HG02973 (cell line): ENCODE data around the gene PXMP2.

ENCODE experiments used
- ATAC-seq: cut with Tn5 transposase; IDR thresholded peaks from one replicate; pipeline ENCODE4 v1.9.1; 2021; ENCODE audit warnings: moderate library complexity; ENCODE audit not compliant: unreplicated experiment

Gene PXMP2

DNA sequence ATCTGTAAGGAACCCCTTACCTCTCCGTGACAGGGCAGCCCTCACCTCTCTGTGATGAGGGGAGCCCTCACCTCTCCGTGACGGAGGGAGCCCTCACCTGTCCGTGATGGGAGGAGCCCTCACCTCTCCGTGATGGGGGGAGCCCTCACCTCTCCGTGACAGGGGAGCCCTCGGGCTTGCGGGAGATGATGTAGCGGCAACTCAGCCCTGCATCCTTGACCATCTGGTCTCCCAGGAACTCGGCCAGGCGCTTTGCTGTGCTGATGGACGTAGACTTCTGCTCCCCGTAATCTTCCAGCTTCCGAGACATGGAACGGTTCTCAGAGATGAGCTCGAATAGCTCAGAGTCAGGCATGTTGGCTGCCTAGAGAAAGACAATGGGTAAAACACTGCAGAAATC lies 28.2 kb upstream of the PXMP2 start:
- no peak for ATAC-seq

DNA sequence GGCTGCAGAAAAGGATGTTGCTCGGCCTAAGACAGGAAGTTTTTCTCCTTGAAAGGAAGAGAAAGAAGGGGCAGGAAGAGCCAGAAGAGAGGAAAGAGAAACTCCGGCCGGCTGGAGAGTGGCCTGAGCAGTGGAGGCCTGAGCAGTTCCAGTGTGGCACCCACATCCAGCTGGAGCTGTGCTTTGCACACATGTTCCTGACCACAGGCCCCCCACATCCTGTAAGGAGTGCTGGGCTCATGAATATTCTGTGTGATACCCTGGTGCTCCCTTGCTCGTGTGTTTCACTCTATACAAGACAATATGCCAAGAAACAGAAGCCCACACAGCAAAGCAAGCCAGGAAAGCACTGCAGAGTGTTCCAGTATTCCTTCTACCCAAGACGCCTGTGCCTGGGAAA lies 27.3 kb upstream of the PXMP2 start:
- ATAC-seq, result no peak

DNA sequence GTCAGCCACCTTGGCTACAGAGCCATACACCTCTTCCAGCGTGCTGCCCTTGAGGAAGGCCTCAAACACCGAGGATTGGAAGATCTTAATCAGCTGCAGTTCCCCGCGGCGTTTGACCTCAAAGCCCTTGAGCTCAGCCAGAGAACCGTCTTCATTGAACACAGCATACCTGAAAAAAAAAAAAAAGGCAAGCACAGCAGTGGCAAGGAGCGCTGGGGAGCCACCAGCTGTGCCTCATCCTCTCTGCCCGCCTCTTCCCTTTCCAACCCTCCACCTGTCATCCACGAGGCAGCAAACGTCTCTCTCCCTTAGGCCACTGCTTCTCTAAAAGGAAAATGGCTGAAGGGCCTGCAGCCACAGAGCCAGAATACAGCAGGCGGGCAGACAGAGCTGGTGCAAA lies 26.4 kb upstream of the PXMP2 start:
- no peak for ATAC-seq

DNA sequence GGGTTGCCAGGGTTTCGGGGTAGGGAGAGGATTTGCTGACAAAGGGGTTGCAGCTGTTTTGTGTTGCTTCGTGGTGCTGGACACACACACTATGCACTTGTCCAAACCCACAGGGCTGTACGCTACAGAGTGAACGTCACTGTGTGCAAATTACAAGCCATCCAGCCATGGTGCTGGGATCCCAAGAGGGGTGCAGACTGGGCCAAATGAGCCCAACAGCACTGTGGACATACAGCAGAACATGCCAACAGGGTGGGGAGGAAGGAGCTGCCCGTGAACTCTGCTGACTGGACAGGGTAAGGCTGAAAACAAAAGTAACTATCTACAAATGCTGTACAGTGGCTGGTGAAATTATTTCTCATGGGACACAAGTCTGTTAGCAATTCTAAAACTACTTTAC lies 25.4 kb upstream of the PXMP2 start:
- ATAC-seq, result no peak

DNA sequence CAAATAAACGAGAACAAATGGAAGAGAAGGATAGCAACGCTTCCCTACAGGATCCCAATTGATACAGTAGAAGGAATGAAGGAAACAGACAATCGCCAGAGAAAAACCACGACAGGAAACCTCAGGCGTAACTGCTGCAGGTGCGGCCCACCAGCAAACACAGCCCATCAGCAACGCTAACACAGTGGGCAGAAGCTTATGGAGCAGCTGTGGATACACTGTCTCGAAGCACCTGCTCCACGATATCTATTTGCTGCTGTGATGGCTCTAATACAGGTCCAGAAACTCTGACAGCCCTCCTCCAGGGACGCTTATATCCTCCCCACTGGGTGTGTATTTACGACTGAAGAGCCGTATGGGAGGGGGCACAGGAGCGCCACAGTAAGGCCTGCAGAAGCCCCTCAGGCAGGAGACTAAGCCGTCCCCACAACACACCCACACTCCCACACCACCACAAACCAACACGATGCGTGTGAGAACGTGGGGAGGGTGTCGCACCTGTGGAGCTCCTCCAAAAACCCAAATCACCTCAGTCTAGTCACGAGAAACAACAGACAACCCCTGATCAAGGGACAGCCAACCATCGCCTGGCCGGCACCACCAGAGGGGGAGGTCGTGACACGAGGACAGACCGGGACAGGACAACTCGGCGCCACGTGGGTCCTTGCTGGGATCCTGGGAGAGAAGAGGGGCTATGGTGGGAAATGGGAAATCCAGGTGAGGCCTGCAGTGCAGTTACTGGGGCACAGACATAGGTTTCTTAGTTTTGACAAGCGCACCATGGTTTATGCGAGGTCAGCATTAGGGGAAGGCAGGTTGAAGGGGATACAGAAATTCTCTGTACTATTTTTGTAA lies 24.3 kb upstream of the PXMP2 start:
- ATAC-seq, result no peak

DNA sequence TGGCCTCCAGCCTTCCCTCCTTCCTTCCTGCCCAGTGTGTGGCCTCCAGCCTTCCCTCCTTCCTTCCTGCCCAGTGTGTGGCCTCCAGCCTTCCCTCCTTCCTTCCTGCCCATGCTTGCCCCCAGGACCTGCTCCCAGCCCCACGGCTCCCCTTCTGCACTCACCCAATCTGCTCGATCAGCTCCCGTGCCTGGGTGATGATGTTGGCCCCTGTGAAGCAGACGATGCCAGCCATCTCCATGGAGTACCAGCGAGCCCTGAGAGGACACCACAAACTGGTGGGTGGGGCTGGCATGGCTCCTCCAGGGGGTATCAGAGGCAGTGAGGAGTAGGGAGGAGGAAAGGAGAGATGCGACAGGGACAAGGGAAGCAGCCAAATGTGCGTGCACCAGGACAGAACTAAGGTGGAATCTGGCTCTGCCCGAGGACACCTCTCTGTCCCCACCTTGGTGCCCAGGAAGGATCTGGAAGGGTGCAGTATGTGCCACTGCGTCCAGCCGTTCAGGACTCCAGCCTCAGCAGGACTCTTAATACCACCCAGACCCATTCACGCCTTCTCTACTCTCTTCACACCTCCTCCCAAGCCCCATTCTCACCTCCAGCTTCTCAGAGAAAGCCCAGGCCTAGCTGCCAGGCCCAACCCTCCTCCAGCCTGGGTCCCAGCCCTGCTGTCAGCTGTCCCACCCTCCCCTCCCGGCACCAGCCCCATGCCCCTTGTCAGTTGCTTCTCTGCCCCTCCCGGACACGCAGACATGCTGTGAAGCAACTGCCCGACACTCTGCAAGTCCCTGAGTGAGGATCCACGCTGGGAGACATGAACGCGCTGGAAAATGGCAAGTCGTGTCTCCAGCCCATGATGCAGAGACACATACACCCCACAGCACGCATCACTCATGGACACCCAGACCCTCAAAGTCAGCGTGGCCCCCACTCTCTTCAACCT lies 22.9 kb upstream of the PXMP2 start:
- no peak for ATAC-seq

DNA sequence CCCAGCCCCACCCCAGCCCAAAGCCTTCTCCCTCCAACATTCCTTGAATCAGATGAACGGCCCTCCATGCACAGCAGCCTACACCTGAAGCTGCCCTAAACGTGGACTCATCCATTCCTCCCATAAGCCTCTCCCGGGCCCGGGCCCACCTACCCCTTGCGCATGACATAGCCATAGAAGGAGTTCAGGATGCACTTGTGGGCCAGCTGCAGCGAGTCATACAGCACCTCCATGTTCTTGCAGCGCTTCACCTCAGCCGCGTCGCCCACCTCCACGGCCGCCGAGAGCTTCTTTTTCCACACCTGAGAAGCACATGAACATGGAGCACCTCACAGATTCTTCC lies 22.3 kb upstream of the PXMP2 start:
- ATAC-seq, result no peak

DNA sequence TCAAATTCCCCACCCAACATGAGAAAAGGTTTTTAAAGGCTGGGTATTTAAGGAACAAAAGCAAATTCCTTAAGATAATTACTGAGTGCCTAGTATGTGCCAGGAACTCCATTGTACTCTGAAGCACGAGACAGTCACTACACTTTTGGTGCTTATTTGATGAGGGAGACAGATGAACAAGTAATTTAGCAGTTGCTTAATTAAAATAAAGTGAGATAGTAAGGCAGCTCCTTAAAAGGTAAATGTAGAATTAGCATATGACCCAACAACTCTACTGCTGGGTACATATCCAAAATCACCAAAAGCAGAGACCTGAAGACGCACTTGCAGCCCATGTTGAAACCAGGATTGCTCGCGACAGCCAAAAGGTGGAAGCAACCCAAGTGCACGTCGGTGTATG lies 21.6 kb upstream of the PXMP2 start:
- no peak for ATAC-seq

DNA sequence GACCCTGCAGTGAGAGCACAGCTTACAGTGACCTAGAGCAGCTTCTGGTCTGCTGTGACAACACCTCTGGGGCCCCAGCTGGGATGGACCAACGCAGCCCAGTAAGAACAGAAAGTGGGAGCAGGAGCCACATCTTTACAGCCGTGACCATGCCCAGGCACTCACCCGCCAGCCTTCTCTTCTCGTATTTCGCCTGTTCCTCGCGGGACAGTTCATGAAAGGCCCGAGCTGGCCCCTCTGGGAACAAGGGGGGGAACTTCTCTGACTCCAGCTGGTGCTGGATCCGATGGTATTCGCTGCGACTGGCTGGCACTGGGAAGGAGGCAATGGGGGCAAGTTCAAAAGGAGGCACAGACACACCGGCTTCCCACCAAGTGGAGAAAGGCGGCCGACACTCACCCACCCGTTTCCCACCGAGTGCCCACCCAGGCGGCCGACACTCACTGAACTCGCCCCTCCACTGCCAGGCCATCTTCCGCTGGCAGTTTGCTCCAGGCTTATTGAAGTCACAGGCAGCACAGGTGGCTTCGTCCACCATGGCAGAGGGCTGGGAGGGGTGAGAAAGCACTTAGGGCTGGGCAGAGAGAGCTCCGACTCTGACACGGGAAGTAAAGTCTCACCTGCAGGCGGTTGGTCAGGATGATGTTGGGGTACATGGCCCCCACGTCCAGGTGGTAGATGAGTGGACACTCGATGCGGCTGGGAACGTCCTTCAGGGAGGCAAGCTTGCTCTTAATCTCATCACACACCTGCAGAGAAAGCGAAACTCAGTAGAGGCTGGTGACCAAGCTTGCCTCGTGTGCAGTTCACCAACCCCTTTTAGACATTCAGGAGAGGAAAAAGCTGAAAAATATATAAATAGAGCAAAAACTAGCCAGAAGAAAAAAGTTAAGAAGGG lies 18.9 kb upstream of the PXMP2 start:
- no peak for ATAC-seq

DNA sequence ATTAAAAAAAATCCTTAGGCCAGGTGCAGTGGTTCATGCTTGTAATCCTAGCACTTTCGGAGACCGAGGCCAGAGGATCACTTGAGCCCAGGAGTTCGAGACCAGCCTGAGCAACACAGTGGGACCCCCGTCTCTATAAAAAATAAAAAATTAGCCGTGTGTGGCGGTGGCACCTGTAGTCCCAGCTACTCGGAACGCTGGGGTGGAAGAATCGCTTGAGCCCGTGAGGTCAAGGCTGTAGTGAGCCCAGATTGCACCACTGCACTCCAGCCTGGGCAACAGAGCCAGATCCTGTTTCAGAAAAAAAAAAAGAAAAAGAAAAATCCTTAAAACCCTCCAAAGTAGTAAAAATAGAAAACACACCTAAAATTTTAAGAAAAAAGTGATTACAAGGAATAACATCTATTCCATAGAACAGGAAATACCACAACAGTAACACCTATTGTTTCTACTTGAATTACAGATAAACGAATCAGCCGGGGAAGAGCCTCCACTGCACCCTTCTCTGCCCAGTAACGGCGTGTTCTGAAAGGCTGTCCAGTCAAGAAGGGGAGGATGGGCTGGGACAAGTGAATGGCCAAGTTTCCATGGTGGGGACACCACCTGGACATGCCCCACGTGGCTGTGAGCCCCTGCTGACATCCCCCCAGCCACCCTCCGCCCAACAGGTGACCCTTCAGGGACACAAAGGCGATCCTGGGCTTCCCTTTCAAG lies 18.1 kb upstream of the PXMP2 start:
- no peak for ATAC-seq

DNA sequence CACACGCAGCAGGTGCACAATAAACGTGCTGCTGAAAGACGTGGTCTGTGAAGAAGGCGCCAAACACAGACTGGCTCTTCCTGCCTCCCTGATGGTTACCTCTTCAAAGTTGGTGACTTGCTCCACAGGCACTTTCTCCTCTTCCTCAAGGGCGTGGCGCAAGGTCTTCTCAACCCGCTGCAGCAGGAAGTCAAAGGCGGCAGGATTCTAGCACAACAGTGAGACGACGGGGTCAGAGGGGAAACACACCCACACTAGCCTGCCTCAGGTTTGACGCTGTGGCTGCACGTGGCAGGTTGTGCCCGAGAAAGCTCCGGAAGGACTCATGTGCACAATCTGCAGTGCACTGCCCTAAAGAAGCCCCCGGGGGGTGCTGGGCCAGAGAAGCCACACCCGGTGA lies 15.3 kb upstream of the PXMP2 start:
- no peak for ATAC-seq

DNA sequence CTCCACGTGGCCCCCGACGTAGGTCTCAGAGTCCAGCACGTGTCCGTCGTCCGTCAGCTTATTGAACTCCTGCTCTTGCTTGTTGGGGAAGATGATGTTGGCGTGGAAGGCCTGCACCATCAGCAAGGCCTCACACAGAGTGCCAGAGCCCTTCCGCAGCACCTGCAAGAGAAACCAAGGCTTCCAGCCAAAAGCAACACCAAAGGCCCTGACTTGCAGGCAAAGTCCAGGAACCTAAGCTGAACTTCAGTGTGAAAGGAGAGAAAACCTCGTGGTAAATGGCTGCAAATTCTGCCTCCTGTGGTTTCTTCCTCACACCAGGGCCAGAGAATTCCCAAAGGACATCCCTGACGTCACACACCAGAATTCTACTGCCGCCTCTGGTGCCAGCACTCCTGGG lies 14.7 kb upstream of the PXMP2 start:
- no peak for ATAC-seq

DNA sequence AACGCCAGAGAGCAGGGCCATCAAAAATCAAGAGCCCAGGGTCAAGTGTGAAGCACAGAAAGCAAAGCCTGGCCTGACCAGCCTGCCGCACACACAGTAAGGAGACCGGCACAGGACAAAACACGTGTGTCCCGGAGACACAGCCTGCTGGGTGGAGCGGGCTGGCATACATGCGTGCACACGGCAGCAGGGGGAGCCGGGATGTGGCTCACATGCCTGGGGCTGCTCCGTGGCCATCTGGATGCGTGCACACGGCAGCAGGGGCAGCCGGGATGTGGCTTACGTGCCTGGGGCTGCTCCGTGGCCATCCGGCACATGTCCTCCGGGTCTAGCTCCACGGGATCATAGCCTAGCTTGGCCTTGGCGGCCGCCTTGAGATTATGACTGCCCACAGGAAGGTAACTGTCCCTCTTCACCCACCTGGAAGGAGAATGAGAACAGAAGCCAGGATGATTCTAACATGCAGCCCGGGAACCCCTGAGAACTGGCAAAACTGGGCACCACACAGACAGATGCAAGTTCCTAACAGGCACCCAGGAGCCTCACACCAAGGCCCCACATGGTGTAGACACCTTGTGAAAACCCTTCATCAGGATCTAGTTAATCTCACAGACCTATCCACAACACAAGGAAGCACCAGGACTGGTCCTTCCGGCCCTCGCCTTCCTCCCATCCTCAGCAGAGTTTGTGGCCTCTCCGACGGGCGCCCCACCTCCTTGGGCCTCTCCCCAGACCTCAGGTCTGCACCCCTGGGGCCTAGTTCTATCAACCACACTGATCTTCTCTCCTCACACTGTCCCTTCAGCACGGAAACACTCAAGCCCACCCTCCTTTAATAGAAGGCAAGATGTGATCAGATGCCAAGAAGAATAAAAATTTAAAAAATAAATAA lies 13.9 kb upstream of the PXMP2 start:
- ATAC-seq, result no peak

DNA sequence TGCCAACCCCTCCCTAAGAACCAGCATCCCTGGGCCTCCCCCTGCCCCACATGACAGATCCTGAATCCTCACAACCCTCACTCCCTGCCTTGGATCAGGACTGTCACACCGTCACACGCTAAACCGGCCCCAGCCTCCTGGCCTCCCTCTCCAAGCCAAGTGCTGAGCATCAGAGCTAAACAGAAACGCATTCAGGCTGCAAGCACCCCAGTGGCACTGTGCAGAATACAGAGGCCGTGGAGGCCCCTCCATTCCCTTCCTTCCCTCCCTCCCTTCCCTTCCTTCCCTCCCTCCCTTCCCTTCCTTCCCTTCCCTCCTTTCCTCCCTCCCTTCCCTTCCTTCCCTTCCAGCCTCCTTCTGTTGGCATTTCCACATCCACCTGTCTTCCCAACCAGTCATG lies 12.8 kb upstream of the PXMP2 start:
- ATAC-seq, result no peak

DNA sequence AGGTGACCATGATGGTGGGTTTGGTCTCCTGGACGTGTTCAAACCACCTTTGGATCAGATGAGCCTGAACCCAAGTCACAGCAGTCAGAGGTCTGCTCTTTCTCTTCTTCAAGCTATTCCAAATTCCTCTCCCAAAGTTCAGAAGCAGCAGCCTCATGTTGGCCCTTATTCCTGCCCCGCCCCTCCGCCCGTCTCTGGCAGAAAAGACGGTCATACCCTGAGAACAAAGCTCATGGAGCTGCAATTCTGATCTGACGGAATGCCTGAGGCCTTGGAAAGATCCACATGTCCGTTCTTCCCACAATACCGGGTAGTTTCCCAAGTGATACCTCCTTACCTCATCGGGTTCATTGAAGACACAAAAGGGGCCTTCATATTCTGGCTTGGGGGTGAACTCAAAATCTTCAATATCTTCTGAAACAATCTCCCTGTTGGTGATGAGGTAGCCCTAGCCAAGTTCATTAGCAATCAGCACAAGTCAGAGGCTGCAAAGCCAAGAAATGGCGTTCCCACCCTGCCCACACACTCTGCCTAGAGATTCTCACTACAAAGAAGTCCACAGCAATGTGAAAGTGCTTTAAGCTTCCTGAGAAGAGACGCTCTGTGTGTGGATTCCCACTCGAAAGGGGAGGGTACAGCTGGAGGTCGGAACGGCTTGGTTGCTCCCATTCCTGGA lies 11.5 kb upstream of the PXMP2 start:
- no peak for ATAC-seq

DNA sequence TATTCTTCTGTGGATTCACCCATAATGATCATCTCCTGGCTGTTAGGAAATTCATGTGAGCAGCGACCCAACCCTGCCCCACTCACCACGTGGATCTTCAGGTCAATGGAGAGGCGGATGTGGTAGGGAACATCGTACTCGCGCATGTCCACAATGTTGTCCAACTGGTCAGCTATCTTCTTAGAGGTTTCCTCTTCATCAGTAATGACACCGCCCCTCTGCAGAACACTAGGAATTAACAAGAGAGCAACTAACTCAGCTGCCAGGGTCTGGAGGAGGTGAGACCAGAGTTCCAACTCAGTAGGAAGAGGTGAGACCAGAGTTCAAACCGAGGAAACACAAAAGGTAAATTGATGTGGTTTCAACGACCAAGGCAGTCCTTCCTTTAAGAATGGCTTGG lies 9.9 kb upstream of the PXMP2 start:
- ATAC-seq, result no peak

DNA sequence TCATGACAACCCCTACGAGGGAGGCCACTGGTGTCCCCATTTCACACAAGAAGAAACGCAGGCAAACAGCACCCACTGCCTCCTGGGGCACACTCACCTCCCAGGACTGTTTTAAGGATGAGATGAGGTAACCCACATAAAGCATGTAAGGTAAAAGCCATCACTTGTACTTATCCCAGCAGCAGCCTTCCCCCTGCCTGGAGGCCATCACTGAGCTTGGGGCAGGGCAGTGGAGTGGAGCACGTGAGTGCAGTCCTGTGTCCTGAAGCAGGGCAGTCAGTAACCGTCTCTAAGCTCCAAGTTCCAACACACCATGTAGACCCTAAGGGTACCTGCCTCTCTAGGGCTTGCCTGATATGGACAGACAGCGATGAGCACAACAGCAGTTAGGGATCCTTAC lies 2.0 kb upstream of the PXMP2 start:
- no peak for ATAC-seq

DNA sequence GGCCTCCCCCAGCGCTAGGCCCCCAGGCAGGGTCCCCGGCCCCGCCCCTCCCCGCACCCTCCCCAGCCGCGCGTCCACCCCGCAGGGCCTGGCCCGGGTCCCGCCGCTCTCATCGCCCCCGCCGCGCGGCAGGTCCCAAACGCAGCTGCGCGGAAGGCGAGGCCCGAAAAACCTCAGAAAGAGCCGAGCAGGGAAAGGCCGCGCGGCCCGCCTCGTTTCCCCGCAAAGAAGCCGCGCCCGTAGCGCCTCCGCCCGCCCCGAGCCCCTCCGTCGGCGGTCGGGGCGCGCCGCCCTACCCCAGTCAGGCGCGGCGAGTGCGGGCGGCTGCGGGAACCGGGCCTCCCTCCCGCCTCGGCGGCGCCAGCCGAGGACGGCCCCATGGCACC lies 569 bp upstream of the PXMP2 start:
- ATAC-seq, result peak; percentile 14

DNA sequence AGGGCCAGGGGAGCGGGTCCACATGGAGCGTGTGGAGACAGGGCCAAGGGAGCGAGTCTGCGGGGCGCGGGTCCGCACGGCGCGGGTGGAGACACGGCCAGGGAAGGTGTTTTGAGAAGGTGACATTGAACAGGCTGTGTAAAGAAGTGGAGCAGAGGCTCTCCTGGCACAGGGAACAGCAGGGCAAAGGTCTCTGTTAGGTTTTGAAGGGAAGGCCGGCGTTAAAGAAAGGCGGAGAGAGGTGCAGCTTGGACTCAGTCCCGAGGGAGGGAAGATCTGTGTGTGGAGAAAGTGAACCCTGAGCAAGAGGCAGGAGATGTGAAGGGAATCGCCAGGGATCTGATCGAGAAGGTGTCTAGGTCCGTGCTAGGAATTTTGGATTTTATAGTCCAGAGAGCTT lies 1.8 kb downstream of the PXMP2 start:
- no peak for ATAC-seq
